K562 (cell line): Measurements from ENCODE around the gene SLC44A2. TPM values are rescaled to one million over a fixed set of nuclear protein-coding genes. Genes with fewer than 3 reads are reported as not detected.

Experiments
- CBFA2T3 ChIP-seq: fragments of 450-650 bp; IDR thresholded peaks from 2 replicates; pipeline ENCODE4 v1.6.1; 2017
- CC2D1A ChIP-seq: fragments of 450-650 bp; IDR thresholded peaks from 2 replicates; pipeline ENCODE4 v1.6.1; 2017; ENCODE audit warnings: mild to moderate bottlenecking
- CREB1 ChIP-seq, 2 experiments: sonication (generic) in 1 of 2; formaldehyde crosslinking in 1 of 2; IDR thresholded peaks; 2 replicates each; pipeline versions ENCODE4 v1.6.1 to v1.8.0; 2012 to 2022; ENCODE audit warnings: inconsistent platforms in 1 of 2, mild to moderate bottlenecking in 1 of 2, missing genetic modification reagents in 1 of 2, moderate library complexity in 1 of 2
- GMEB1 ChIP-seq: fragments of 250-450 bp; sonication (Bioruptor Pico); IDR thresholded peaks from 2 replicates; pipeline ENCODE4 v1.4.0; 2020; ENCODE audit warnings: mild to moderate bottlenecking
- HSF4 ChIP-seq: fragments of 250-450 bp; sonication (Bioruptor Pico); IDR thresholded peaks from 2 replicates; pipeline ENCODE4 v2.1.2; 2022; ENCODE audit warnings: mild to moderate bottlenecking, moderate library complexity, borderline replicate concordance
- MCM3 ChIP-seq: fragments of 450-650 bp; IDR thresholded peaks from 2 replicates; pipeline ENCODE4 v1.6.1; 2016
- POLR2G ChIP-seq: fragments of 200-400 bp; formaldehyde crosslinking; IDR thresholded peaks from 2 replicates; pipeline ENCODE4 v1.6.1; 2017; ENCODE audit warnings: low read depth, mild to moderate bottlenecking, antibody characterized with exemption, low read length, moderate library complexity
- SRF ChIP-seq, 2 experiments: fragments of 250-450, 450-650 bp in 1 of 2; sonication (Bioruptor Pico) in 1 of 2; sonication (generic) in 1 of 2; formaldehyde crosslinking; IDR thresholded peaks; 2 replicates each; pipeline versions ENCODE4 v1.5.0 to v1.5.1; 2020 to 2022; ENCODE audit warnings: mild to moderate bottlenecking in 1 of 2, missing genetic modification reagents in 1 of 2
- VEZF1 ChIP-seq: fragments of 200-800 bp; sonication (Bioruptor generic); IDR thresholded peaks from 2 replicates; pipeline ENCODE4 v1.6.1; 2017; ENCODE audit warnings: missing genetic modification characterization, missing compliant biosample characterization
- XRCC5 ChIP-seq: fragments of 200-400 bp; formaldehyde crosslinking; IDR thresholded peaks from 2 replicates; pipeline ENCODE4 v1.6.1; 2017; ENCODE audit warnings: low read depth, mild to moderate bottlenecking, low read length
- YY1 ChIP-seq, 3 experiments: IDR thresholded peaks; 2 replicates each; pipeline ENCODE4 v1.6.1; 2011; ENCODE audit warnings: low read length in 2 of 3, mild to moderate bottlenecking in 2 of 3, moderate library complexity in 2 of 3, borderline replicate concordance in 1 of 3, control low read depth in 1 of 3, low read depth in 1 of 3; ENCODE audit not compliant: insufficient read depth in 3 of 3, insufficient replicate concordance in 2 of 3, control insufficient read depth in 1 of 3, insufficient read length in 1 of 3; ENCODE audit errors: extremely low read depth in 1 of 3
- ZFP1 ChIP-seq: fragments of 450-650 bp; formaldehyde crosslinking; IDR thresholded peaks from 2 replicates; pipeline ENCODE4 v1.4.0; 2020; ENCODE audit warnings: mild to moderate bottlenecking, mixed read lengths
- ZNF146 ChIP-seq: IDR thresholded peaks from one replicate; pipeline ENCODE4 v1.6.1; 2018; ENCODE audit warnings: missing compliant biosample characterization; ENCODE audit not compliant: unreplicated experiment
- polyA plus RNA-seq, 8 experiments: library from polyadenylated mRNA; depleted of rRNA in 4 of 8; stranded (reverse) in 5 of 8; unstranded in 3 of 8; fragments of >200 nt; fragmentation: Nextera tagmentation in 2 of 8; fragmentation: Illumina TruSeq in 1 of 8; extraction: Ambion mirVana in 2 of 8; extraction: Trizol in 1 of 8; gene quantifications; 2 replicates each; pipeline versions ENCODE4 v1.2.1 to v1.2.3, GENCODE V29; 2011 to 2014; ENCODE audit warnings: inconsistent platforms in 1 of 8, missing spikeins in 1 of 8
- total RNA-seq, 7 experiments: library from RNA; depleted of rRNA in 6 of 7; stranded (reverse); fragments of >200 nt in 6 of 7; fragmentation: Illumina TruSeq in 2 of 7; extraction: Trizol in 2 of 7; gene quantifications; 2 replicates each; pipeline versions ENCODE4 v1.2.1 to v1.2.3, GENCODE V29; 2011 to 2021; ENCODE audit warnings: low replicate concordance in 1 of 7
- TF ChIP-seq, protein P1 (sequence below): IDR thresholded peaks from 2 replicates; pipeline ENCODE4 v1.6.1; 2012; ENCODE audit warnings: low read depth, low read length, improper control_type of control experiment, borderline replicate concordance

Gene SLC44A2
- total and polyA plus RNA-seq, 9 of the 15 experiments (the other 6 are each of a cell fraction or from before 2014, with no cell fraction given), result 1.1 to 34.2 (median 8.1) TPM

DNA sequence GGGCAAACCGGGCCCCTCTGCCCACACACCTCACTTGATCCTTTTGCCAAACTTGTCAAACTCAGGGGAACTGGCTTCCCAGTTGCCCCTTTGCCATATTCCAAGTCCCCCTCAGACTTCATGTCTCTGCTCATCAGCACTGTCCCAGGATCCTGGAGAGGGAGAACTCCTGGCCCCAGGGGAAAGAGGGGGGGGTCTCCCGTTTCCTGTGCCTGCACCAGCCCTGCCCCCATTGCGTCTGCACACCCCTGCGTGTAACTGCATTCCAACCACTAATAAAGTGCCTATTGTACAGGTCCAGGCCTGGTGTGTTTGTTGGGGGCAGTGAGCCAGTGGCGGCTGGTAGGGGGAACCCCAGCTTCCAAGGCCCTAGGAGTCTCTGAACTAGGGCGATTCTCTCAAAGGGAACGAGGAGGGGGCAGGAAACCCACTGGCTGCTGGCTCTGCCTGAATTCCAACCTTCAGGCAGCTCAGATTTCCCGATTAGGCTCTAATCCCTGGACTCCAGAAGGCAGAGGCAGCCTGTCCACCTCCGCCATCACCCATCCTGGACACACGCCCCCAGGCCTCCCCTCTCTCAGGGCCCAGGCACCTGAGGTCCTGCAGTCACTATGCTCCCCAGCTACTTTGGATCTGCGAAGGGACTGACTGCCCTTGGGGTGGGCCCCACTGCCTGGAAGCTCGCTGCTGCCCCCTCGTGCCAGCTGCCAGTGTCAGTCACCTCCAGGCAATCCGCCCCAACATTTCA lies 19.1 kb downstream of the SLC44A2 start (continued):
- peak; percentile 83 for TF ChIP-seq CC2D1A
- TF ChIP-seq, protein P1, sequence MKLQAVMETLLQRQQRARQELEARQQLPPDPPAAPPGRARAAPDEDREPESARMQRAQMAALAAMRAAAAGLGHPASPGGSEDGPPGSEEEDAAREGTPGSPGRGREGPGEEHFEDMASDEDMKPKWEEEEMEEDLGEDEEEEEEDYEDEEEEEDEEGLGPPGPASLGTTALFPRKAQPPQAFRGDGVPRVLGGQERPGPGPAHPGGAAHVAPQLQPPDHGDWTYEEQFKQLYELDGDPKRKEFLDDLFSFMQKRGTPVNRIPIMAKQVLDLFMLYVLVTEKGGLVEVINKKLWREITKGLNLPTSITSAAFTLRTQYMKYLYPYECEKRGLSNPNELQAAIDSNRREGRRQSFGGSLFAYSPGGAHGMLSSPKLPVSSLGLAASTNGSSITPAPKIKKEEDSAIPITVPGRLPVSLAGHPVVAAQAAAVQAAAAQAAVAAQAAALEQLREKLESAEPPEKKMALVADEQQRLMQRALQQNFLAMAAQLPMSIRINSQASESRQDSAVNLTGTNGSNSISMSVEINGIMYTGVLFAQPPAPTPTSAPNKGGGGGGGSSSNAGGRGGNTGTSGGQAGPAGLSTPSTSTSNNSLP, result no peak
- no peak for TF ChIP-seq ZNF146 (CRISPR knock-in tag)
- TF ChIP-seq HSF4 (CRISPR knock-in tag), result no peak
- 0 out of 2 replicates have a peak, but pooled peaks have one; percentile 20 for TF ChIP-seq POLR2G
- TF ChIP-seq ZFP1 (CRISPR knock-in tag), result peak; percentile 36; the same call in 1 of the 2 replicates
- TF ChIP-seq YY1 (IDR thresholded peaks at IDR 0.05; ENCODE audit: borderline replicate concordance in 1 of 3, control insufficient read depth in 1 of 3, extremely low read depth in 1 of 3, insufficient read depth in 3 of 3, insufficient read length in 1 of 3, insufficient replicate concordance in 2 of 3, low read depth in 1 of 3, low read length in 2 of 3), result peak in 1 of 3 experiments; percentile 19
- TF ChIP-seq MCM3, result no peak
- TF ChIP-seq XRCC5, result peak; percentile 66; the same call in 1 of the 2 replicates
- TF ChIP-seq CREB1 (IDR thresholded peaks at IDR 0.05), result no peak
- peak; percentile 47 for TF ChIP-seq CREB1 (CRISPR knock-in tag; IDR thresholded peaks at IDR 0.05)
- no peak for TF ChIP-seq CBFA2T3
- TF ChIP-seq GMEB1 (CRISPR knock-in tag), result no peak
- peak; percentile 42; the same call in 1 of the 2 replicates for TF ChIP-seq VEZF1 (CRISPR knock-in tag)
- no peak for TF ChIP-seq SRF (CRISPR knock-in tag; IDR thresholded peaks at IDR 0.05)
